ENCODE measurements around the gene POLR3K.
A peak's percentile ranks its signal among the peaks of the same experiment; 100 is the strongest.

The POLR3K gene

GRCh38 chr16:53346-54236 is at the start of gene POLR3K, which contains the start of gene SNRNP25:
POLR3K (minus strand) TSS chr16:53608; CDS start chr16:53586, 22 bp downstream.
SNRNP25 (plus strand) TSS chr16:53828; CDS start chr16:54017, 189 bp downstream.
- peak; percentile 95 to 98 for DNase-seq (ENCODE audit: low read depth in 1 of 2, low spot score in 1 of 2)

GRCh38 chr16:102060-102855 is 48.9 kb upstream of the POLR3K start:
- no peak for DNase-seq (ENCODE audit: low read depth in 1 of 2, low spot score in 1 of 2)

- DNase-seq (ENCODE audit: low read depth in 1 of 2, low spot score in 1 of 2), result no peak
Observed at GRCh38 chr16:101586-101985, 48.2 kb upstream of the POLR3K start.

GRCh38 chr16:100989-101388 is 47.6 kb upstream of the POLR3K start:
- no peak for DNase-seq (ENCODE audit: low read depth in 1 of 2, low spot score in 1 of 2)

- DNase-seq (ENCODE audit: low read depth in 1 of 2, low spot score in 1 of 2), result no peak
Observed at GRCh38 chr16:97822-98221, 44.4 kb upstream of the POLR3K start.

GRCh38 chr16:96935-97381 is 43.5 kb upstream of the POLR3K start:
- DNase-seq (ENCODE audit: low read depth in 1 of 2, low spot score in 1 of 2), result peak; percentile 78 to 83

GRCh38 chr16:94918-95265 is 41.5 kb upstream of the POLR3K start:
- no peak for DNase-seq (ENCODE audit: low read depth in 1 of 2, low spot score in 1 of 2)

GRCh38 chr16:92431-93339 is 39.3 kb upstream of the POLR3K start:
- no peak for DNase-seq (ENCODE audit: low read depth in 1 of 2, low spot score in 1 of 2)

- no peak for DNase-seq (ENCODE audit: low read depth in 1 of 2, low spot score in 1 of 2)
Observed at GRCh38 chr16:91484-91883, 38.1 kb upstream of the POLR3K start.

- DNase-seq (ENCODE audit: low read depth in 1 of 2, low spot score in 1 of 2), result no peak
Observed at GRCh38 chr16:89391-90302, 36.2 kb upstream of the POLR3K start.

- no peak for DNase-seq (ENCODE audit: low read depth in 1 of 2, low spot score in 1 of 2)
Observed at GRCh38 chr16:88613-89012, 35.2 kb upstream of the POLR3K start.

GRCh38 chr16:86483-86952 is 33.1 kb upstream of the POLR3K start:
- DNase-seq (ENCODE audit: low read depth in 1 of 2, low spot score in 1 of 2), result no peak

- DNase-seq (ENCODE audit: low read depth in 1 of 2, low spot score in 1 of 2), result no peak
Observed at GRCh38 chr16:85865-86264, 32.5 kb upstream of the POLR3K start.

- DNase-seq (ENCODE audit: low read depth in 1 of 2, low spot score in 1 of 2), result no peak
Observed at GRCh38 chr16:85407-85782, 32.0 kb upstream of the POLR3K start.

GRCh38 chr16:84718-85406 is 31.5 kb upstream of the POLR3K start:
- peak in 1 of 2 donors; percentile 46 for DNase-seq (ENCODE audit: low read depth in 1 of 2, low spot score in 1 of 2)

GRCh38 chr16:83781-84615 is 30.6 kb upstream of the POLR3K start:
- DNase-seq (ENCODE audit: low read depth in 1 of 2, low spot score in 1 of 2), result no peak

- no peak for DNase-seq (ENCODE audit: low read depth in 1 of 2, low spot score in 1 of 2)
Observed at GRCh38 chr16:83060-83603, 29.7 kb upstream of the POLR3K start.

All from activated CD4-positive, alpha-beta T cell treated with anti-CD3 and anti-CD28 coated beads, Interleukin-2, amount 50 U/mL, for 24 hours (primary cell).